Stimulated activated CD8-positive, alpha-beta memory T cell treated with anti-CD3 and anti-CD28 coated beads, Interleukin-7, amount 100 ng/mL, for 24 hours (primary cell): ENCODE data around the gene UBE2S.
"Not testable (repeated sequence)": the region's sequence is repeated elsewhere in the genome, so short reads cannot be mapped to it uniquely, and the experiment has no call there.

Experiments used
- DNase-seq: peaks from one replicate; pipeline ENCODE4 v3.0.0-alpha.2; 2020; ENCODE audit warnings: low read depth

Gene UBE2S

GRCh38 chr19:55407550-55407799 lies at the start of gene UBE2S:
Gene UBE2S, minus strand, starts transcription at chr19:55407788. Its CDS starts 199 bp downstream, at chr19:55407589.
- DNase-seq, result not testable (repeated sequence)

DNA sequence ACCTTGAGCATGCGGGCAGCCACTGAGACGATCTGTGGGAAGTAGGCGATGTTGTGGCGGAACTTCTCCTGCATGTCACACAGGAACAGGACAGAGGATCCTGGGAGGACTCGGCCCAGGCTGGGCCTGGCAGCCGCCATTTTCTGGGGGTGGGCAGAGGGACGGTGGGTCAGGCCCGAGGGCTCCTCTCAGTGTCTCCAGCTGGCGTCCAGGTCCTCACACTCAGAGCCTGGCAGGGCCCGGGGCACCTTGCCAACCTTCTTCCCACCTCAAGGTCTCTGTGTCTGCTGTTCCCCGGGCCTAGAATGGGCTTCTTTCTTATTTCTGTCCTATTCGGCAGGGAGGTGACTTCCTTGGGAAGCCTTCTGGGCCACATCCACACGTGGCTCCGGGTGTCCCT lies 48.8 kb upstream of the UBE2S start:
- DNase-seq, result no peak

DNA sequence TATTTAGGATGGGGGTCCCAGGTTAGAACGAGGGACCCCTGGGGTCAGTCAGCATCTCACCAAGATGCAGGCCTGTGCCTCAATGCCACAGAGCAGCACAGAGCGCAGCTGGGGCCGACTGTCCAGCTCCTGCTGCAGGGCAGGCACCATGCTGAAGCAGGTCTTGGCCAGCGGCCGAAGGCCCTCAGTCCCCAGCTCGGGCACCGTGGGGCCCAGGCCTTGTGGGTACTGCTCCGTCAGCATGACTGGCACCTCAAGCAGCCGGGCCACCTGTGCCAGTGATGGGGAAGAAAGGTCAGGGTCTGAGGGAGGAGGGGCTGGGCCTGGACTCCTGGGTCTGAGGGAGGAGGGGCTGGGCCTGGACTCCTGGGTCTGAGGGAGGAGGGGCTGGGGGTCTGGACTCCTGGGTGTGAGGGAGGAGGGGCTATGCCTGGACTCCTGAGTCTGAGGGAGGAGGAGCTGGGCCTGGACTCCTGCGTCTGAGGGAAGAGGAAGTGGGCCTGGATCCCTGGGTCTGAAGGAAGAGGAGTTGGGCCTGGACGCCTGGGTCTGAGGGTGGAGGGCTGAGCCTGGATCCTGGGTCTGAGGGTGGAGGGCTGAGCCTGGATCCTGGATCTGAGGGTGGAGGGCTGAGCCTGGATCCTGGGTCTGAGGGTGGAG lies 48.1 kb upstream of the UBE2S start:
- no peak for DNase-seq

GRCh38 chr19:55454787-55455243 lies 47.2 kb upstream of the UBE2S start:
- no peak for DNase-seq

- no peak for DNase-seq
Measured at GRCh38 chr19:55453511-55454260, 46.1 kb upstream of the UBE2S start.

DNA sequence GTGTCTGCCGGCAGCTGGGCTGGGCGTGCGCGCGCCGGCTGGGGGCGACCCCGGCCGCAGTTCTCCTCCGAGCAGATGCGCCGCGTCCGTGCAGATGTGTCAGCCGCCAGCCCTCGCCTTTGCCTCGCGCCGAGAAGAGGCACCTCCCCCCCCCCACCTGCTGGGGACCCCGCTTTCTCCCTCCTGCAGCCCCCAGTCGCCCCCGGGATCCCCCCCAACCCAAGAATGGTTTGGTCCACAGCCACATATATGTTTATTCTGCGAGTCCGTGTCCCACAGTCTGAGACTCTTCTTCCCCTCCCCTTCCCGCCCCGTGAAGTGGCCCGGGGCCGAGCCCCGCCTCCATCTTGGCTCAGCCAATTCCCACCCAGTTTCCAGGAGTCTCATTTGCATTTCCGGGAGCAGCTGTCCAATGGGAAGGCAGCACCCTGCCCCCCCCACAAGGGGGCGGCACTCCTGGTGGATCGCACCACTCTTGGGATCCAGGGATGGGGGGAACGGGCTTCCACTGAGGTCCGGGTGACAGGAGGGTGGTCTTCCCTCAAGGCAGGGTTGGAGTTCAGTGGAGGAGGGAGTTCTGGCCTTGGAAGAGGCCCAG lies 45.3 kb upstream of the UBE2S start:
- no peak for DNase-seq

DNA sequence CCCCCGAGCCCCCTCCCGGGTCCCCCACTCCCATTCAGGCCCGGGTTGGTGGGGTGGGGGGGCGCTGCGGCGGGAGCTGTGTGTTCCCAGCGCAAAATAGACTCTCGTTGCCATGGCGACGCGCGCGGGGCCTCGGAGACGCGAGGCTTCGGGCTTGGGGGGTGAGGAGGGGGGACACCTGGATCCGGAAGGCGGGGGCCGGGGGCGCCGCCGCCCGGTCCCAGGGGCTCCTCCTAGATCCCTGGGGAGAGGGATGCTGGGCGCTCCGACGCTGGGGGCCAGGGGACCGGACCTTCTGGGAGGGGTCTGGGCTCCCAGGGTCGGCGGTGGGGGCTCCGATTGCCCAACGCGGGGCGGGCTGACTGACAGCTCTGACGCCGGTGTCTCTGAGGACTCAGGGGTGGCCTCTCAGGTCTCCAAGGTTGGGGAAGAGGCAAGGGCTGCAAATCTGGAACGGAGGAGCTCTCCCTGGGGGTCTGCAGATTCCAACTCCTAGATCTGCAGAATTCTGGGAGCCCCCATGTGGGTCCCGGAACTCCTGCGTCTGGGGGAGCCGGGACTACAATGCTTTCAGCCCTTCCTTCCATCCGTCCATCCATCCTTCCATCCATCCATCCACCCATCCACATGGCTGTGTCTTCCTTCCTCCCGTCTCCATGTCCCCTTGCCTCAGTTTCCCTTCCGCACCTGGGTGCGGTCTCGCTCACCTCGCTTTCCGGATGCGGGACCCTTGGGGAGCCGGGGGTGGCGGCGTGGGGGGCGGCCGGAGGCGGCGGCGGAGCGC lies 44.6 kb upstream of the UBE2S start:
- no peak for DNase-seq

- DNase-seq, result no peak
Measured at GRCh38 chr19:55451163-55451964, 43.8 kb upstream of the UBE2S start.

DNA sequence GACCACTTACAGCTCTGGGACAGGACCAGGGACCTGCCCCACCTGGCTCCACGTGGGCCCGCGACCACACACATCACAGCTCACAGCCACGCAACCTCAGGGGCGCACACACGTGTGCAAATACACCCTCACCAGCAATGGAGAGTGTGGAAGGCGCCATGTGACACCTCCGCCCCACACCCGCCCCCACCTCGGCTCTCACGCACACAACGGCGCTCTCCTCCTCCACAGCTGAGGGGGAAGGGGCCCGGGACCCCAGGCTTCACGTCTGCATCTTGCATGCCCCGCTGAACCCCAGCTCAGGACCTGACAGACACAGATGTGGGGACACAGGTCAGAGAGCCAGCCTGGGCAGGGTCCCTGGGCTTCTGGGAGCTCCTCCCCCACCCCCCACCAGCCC lies 41.9 kb upstream of the UBE2S start:
- DNase-seq, result no peak

GRCh38 chr19:55448175-55448490 lies 40.5 kb upstream of the UBE2S start:
- DNase-seq, result not testable (repeated sequence)

DNA sequence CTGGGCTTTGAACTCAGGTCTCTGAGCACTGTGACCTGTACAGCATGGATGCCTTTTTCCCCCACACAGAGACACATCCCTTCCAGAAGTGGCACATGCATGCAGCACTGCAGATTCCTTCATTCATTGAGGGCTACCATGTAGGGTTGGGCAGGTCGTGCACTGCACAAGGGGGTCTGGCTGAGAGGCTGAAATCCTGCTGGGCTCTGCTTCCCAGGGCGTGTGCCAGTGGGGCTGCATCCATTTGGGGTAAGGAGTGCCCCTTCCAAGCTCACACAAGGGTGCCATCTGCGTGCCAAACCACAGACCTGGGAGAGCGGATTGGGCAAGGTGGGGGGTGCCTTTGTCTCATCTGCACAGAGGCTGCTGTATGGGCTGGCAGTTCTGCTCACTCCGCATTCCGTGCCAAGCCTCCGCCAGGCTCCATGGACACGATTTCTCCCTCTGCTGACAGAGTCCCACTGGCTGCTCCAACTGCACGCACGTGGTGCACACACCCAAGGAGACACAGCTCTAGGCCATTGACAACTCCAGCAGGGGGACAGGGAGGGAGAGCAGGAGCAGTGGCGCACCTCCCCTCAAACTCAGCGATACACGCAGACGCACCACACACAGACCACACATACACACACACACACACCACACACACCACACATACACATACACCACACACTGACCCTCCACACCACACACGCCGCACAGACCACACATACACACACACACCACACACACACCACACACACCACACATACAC lies 40.0 kb upstream of the UBE2S start:
- no peak for DNase-seq

DNA sequence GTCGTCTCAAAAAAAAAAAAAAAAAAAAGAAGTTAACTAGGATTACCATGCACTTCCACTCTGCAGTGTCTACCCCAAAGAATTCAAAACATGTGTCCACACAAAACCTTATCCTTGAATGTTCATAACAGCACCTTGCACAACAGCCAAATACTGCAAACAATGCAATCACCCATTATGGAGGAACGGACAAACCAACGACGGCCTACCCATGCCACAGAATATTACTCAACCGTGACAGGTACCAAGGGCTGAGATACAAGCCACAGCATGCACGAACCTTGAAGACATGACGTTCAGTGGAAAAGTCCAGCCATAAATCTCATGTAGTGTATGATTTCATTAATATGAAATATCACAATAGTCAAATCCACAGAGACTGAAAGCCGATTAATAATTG lies 38.5 kb upstream of the UBE2S start:
- no peak for DNase-seq

GRCh38 chr19:55444646-55445045 lies 37.1 kb upstream of the UBE2S start:
- DNase-seq, result no peak

DNA sequence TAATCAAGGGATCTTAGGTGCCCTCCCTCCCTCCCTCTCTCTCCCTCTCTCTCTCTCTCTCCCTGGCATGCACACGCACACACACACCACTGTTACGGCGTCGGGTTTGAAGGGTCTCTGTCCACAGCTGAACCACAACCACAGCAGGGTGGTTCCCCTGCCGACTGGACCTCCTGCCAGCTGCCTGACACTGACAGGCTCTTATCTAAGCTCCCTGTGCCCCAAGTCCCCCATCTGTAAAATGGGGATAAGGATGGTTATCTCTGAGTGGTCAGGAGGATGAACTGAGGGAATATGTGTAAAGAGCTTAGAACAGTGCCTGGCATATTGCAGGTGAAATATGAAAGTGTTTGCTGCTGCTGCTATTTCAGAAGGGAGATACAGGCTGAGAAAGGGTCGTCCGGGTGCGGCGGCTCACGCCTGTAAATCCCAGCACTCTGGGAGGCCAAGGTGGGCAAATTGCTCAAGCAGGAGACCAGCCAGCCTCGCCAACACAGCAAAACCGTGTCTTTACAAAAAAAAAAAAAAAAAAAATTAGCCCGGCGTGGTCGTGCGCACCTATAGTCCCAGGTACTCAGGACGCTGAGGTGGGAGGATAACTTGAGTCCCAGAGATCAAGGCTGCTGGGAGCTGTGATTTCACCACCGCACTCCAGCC lies 36.4 kb upstream of the UBE2S start:
- DNase-seq, result no peak

DNA sequence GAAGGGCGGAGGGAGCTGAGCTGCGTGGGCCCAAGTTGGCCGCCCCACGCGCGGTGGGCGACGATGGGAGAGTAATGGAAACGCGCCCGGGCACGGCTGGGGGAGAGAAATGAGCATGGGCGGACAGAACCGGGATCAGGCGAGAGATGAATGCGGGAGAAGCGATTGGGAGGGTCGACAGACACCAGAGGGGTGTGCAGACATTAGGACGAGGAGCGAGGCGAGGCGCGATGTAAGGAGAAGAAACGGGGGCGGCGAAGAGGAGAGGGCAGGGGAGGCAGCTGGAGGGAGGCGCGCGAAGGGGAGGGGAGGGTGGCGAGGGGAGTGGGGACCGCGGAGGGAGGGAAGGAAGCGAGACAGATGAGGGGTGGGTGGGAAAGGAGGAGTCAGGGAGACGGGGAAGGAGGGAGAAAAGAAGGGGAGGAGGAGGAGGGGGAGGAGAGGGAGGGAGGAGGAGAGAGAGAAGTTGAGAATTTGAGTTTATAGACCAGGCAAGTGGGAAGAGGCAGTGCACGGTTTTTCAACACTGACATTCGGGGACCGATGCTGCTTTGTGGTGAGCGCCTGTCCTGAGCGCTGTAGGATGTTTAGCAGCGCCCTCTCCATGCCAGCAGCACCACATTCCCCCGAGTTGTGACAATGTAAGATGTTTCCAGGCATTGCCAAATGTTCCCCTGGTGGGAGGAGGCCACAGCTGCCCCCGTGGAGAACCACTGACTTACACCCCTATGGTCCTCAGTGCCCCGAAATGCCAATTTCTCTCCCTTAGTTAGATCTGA lies 35.6 kb upstream of the UBE2S start, which contains the start of gene SHISA7:
Gene SHISA7, minus strand, starts transcription at position 256 of the 779 bp plus-strand sequence. CDS start 437 bp downstream, outside the sequence.
- DNase-seq, result no peak

- DNase-seq, result no peak
Measured at GRCh38 chr19:55442372-55442961, 34.9 kb upstream of the UBE2S start.

- DNase-seq, result no peak
Measured at GRCh38 chr19:55441692-55442321, 34.2 kb upstream of the UBE2S start.

GRCh38 chr19:55441319-55441691 lies 33.7 kb upstream of the UBE2S start:
- DNase-seq, result no peak
